ENCODE measurements around the gene UBE2B.
"Not testable (repeated sequence)": the region's sequence is repeated elsewhere in the genome, so short reads cannot be mapped to it uniquely, and the experiment has no call there.

Gene UBE2B

DNA sequence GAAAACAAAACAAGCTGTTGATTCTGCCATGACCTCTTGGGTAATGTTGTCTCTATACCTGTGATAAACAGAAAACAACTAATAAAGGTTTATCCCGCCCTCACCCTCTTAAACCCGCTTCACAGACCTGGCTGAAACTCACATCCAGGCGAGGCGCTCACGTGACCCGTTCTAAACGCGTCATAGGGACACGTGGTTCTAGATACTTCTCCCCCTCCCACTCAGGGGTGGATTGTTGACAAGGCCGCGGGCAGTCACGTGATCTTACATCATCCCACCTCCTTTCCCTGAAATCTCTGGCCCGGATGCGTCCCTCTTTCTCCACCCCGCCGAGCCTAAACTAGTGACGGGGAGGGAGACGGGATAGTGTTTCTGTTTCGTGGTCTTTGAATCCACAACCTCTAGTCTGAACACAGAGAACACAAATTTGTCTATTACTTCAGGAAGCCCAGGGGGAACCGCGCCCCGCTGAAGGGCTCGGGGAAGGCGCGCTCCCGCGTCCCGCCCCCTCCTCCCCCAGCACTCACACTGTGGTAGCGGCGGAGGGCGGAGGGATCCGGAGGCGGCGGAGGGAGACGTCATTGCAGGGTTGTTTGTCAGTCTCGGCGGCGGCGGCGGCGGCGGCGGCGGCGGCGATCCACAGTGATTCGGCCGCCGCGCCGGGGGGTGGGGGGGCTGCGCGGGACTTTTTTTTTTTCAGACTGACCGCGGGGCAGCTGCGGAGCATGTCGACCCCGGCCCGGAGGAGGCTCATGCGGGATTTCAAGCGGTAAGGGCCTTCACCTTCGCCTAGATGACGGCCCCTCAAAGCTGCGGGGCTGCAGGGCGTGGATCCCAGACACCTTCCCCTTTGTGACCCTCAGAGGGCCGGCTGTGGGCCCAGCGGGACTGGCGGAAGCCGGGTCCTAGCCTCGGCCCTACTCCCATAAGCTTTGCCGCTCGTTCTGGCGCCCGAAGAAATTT is at the start of gene UBE2B:
Gene UBE2B (plus strand): TSS at position 699 of the 963 bp plus-strand sequence. CDS start 27 bp downstream, at position 726.
- DNase-seq = peak; percentile 97

DNA sequence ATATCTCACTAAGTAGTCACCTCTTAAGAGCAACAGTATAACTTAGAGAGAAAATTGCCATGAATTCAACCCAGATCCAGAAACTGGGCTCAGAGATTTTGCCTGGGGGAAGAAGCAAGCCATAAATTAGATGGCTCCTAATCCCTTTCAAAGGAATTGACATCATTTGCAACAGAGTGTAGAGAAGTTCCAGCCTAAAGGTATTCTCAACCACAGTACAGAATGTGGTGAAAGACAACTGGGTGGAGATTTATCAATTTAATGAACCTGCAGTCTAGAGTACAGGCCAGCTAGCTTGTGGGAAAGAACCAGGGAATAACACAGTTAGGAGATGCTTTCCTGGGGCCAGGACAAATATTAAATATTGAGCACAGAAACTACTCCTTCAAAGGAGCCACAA is 44.0 kb upstream of the UBE2B start:
- no peak for DNase-seq

DNA sequence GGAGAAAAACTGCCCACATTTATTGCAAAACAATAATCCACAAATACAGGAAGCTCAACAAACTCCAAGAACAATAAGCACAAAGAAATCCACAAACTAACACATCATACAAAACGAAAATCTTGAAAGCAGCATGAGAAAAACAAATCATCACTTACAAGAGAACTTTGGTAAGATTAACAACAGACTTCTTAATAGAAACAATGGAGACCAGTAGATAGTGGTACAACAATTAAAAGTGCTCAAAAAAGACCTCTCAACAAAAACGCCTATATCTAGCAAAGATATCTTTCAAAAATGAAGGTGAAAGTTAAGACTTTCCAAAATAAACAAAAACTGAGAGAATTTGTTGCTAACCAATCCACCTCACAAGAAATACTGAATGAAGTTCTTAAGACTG is 42.8 kb upstream of the UBE2B start:
- no peak for DNase-seq

DNA sequence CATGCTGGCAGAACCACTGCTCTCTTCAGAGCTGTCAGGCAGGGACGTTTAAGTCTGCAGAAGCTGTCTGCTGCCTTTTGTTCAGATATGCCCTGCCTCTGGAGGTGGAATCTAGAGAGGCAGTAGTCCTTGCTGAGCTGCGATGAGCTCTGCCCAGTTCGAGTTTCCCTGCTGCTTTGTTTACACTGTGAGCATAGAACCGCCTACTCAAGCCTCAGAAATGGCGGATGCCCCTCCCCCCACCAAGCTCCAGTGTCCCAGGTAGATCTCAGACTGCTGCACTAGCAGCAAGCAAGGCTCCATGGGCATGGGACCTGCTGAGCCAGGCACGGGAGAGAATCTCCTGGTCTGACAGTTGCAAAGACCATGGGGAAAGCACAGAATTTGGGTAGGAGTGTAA is 34.5 kb upstream of the UBE2B start:
- DNase-seq = not testable (repeated sequence)

DNA sequence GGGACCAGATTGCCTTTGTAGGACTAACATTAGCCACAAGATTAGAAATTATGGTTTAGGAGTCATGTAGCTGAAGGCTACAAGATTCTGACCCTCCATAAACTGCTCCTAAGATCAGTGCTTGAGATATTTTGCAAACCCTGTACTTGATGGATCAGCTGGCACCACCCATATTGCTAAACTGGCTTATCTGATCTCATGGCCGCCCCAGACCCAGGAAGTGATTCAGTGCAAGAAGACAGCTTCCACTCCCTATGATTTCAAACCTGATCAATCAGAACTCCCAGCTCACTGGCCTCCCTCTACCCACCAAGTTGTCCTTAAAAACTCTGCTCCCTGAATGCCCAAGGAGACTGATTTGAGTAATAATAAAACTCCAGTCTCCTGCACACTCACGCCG is 27.9 kb upstream of the UBE2B start:
- not testable (repeated sequence) for DNase-seq

DNA sequence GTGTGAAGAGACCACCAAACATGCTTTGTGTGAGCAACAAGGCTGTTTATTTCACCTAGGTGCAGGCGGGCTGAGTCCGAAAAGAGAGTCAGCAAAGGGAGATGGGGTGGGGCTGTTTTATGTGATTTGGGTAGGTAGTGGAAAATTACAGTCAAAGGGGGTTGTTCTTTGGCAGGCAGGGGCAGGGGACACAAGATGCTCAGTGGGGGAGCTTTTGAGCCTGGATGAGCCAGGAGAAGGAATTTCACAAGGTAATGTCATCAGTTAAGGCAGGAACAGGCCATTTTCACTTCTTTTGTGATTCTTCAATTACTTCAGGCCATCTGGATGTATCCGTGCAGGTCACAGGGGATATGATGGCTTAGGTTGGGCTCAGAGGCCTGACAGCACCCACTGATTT is 25.9 kb upstream of the UBE2B start:
- DNase-seq = not testable (repeated sequence)

DNA sequence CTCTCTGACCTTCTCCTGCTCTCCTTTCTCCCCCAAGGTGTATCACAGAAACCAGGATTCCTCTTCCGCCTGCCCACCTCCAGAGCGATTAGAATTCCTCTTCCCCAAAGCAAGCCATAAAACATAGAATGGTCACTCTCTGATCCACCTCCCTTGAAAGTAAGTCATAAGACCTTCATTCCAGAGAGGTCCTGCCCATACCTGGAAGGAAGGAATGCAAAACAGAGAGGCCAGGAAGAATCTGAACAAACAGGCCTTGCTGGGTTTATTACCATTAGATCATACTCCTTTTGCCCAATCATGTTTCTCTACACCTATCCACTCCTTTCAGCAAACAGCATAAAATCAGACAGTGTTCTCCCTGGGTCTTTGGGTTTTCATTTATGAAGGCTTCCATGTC is 25.4 kb upstream of the UBE2B start:
- DNase-seq = no peak

DNA sequence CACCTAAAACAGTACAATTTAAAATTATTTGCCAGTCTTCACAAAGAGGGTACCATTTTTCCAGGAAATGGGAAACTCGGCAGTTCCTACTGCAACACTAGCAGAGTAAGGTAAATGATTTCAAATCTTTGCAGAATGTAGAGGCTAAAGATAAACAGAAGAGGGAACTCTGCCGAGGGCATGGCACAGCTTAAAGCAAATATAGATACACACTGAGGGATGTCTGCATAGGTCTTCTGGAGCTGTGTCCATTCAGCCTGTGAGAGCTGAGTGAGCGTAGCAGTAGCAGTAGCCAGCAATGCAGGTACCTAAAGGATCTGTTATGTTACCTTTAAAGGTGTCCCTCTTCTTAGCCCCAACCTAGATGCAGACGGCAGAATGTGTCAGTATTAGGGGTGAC is 21.9 kb upstream of the UBE2B start:
- DNase-seq = no peak

DNA sequence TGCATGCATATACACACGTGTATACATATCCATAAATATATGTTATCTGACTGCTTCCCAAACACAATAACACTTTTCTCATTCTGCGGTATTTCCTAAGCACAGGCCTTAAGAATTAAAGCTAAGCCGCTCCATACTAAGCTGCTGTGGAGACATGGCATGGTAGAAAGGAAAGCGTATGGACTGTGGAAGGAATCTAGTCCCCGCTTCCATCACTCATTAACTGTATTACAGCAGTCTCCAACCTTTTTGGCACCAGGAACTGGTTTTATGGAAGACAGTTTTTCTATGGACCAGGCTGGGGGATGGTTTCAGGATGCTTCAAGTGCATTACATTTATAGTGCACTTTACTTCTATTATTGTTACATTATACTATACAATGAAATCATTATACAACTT is 15.7 kb upstream of the UBE2B start:
- DNase-seq = no peak

DNA sequence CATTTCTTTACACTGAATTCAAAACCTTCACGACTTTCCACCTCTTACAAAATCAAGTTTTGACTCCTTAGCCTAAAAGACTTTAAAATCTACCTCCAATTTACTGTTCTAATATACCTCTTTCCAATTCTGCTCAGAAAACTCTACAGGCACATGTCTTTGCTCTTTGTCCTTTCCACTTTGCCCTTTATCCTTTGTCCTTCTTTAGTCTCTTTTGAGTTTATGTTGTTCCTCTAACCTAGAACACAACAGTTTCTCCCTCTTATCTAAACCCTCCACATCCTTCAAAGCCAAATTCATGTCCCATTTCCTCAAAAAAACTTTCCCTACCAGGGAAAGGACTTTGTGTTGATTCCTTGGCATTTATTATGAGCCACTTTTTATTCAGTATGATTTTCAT is 5.8 kb upstream of the UBE2B start:
- DNase-seq = no peak

GRCh38 chr5:134370311-134370870 is 978 bp upstream of the UBE2B start:
- DNase-seq = peak; percentile 43

DNA sequence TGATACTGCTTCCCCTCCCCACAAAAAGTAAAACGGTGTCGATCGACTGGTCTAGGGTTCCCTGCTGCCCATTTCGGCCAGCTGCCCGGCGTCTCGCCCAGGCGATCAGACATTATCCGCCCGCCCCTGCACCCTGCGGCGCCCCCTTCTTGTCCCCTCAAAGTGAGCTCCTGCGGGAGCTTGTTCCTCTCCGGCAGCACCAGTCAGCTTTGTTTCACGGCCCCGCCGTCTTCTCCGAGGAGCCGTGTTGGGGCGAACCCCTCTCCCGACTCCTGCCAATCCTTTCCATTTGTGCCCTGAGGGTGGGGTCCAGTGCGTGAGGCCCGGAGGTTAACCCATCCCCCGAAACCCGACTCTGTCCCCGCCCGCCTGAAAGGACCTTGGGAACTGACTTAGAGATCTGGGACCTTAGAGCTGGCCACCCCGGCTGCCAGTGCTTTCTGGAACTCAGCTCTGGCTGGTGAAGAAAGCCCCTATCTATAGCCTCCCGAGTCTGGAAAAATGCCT is 518 bp downstream of the UBE2B start:
- peak; percentile 19 for DNase-seq

DNA sequence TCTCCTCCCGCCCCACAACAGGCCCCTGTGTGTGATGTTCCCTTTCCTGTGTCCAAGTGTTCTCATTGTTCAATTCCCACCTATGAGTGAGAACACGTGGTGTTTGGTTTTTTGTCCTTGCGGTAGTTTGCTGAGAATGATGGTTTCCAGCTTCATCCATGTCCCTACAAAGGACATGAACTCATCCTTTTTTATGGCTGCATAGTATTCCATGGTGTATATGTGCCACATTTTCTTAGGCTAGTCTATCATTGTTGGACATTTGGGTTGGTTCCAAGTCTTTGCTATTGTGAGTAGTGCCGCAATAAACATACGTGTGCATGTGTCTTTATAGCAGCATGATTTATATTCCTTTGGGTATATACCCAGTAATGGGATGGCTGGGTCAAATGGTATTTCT is 2.3 kb downstream of the UBE2B start:
- not testable (repeated sequence) for DNase-seq

- DNase-seq = no peak
These were observed 2.9 kb downstream of the UBE2B start for GRCh38 chr5:134374232-134374631.

DNA sequence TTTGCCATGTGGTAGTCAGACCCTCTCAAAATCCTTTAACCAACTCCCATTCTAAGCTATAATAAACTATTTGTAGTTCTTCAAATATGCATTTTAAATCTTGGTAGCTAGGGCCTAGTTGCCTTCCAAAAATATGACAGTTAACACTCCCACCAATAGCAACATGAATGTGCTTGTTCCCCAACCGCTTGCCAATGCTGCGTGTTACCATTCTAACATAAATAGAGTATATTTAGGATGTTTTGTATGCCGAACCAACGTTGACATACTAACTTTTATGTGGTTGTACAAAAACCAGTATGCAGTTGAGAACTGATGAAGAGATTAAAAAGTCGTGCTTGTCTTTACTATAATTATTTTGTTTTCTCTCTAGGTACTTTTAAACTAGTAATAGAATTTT is 9.0 kb downstream of the UBE2B start:
- DNase-seq = no peak

DNA sequence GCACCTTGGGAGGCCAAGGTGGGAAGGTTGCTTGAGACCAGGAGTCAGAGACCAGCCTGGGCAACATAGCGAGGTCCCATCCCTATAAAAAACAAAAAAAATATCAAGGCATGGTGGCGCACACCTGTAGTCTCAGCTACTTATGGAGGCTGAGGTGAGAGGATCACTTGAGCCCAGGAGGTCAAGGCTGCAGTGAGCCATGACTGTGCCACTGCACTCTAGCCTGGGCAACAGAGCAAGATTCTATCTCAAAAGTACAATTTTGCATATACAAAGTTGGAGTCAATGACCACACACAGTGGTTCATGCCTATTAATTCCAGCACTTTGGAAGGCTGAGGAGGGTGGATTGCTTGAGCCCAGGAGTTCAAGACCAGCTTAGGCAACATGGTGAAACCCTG is 10.8 kb downstream of the UBE2B start:
- DNase-seq = not testable (repeated sequence)

DNA sequence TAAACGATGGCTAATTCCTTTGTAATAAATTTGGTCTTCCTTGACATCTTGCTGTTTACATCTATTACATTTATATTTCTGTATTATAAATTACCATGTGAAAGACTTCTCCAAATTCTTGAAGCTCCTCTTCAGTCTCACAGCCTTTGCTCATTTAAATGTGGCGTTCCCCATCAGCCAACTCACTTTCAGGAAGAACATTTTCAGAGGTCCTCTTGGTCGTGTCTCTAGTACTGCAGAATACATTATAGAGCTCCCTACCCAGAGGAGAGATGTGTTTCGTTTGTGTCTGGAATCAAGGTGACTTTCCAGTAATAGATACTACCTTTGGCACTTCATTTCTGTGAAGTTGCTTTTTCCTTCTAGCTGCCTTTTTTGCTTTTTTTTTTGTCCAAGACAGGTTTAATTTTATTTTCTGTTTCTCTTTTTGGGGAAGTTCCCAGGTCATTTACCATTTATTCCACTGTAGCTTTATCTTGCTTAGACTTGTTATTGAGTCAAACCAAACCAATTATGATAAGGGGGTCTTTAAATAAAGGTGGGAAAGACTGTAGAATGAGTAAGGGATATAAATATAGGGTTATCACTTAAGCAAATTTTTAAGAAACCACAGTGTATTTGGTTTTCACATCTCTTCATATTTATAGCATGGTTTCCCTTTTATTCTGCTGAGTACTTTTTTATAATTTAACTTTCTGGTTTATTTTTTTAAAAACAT is 12.8 kb downstream of the UBE2B start:
- no peak for DNase-seq

GRCh38 chr5:134387443-134387842 is 16.1 kb downstream of the UBE2B start:
- no peak for DNase-seq

GRCh38 chr5:134392301-134392700 is 20.9 kb downstream of the UBE2B start:
- DNase-seq = no peak

DNA sequence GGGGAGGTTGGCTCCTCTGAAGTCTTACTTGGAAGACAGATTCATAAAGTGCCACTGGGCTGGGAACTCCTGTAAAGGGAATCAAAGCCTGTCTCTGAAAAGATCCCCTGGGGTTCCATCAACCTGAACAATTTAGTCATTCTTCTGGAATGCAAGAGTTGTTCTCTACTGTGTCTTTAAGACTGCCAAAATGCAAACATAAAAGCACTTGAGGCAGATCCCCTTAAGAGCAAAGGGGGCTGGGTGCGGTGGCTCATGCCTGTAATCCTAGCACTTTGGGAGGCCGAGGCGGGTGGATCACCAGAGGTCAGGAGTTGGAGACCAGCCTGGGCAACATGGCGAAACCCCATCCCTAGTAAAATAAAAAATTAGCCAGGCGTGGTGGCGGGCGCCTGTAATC is 23.6 kb downstream of the UBE2B start:
- no peak for DNase-seq

DNA sequence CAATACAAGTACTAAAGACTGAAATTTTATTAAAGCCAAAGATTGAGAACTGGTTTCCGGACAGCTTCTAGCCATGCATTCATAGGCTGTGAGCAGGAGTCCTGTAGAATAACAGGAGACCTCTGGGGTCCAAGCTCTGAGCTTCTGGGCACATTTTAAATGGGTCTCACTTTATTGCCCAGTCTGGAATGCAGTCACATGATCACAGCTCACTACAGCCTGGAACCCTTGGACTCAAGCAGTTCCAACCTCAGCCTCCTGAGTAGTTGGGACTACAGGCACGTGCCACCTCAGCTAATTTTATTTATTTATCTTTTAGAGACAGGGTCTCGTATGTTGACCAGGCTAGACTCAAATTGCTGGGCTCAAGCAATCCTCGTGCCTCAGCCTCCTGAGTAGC is 24.9 kb downstream of the UBE2B start:
- no peak for DNase-seq

DNA sequence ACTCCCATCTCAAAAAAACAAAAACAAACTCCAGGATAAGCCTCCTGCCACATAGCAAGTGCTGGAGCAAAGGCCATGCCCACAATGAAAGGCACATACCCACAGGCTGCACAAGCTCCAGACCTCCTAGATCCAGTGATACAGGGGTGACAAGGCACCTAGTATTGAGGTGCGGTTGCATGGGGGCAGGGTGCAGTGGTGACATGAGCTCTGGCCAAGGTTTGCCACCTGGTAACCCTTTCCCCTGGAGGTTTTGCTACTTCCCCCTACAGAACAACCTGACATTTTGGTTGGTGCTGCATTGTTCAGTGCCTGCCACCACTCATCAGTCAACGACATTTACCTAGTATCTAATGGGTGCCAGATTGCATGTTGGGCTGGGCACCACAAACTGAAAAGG is 25.8 kb downstream of the UBE2B start:
- DNase-seq = no peak

DNA sequence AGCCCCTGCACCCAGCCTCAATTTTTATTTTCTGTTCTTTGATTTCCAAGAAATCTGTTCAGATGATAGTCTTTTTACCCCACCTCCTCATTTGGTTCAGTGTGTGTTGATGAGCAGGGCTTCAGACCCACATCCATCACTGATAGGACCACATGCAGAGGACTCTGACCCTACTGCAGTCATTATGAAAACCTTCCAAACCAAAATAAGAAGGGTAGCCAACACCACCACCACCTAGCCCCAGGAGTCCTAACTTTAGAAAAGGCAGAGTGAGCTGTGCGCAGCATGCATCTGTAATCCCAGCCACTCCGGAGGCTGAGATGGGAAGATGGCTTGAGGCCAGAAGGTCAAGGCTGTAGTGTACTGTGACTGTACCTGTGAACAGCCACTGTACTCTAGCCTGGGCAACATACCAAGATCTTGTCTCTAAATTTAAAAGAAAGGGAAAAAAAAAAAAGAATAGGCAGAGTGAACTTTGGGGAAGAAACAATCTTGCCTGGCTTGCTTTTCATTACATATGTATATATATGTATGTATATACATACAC is 27.3 kb downstream of the UBE2B start:
- DNase-seq = no peak

Measured in kidney glomerular epithelial cell (primary cell).